ENCODE data around the gene RYR2. TPM values are rescaled to one million over a fixed set of nuclear protein-coding genes. Genes with fewer than 3 reads are reported as not detected.

The RYR2 gene
- total RNA-seq, 2 experiments from 2014 or later: 0.03 to 0.40 TPM

DNA sequence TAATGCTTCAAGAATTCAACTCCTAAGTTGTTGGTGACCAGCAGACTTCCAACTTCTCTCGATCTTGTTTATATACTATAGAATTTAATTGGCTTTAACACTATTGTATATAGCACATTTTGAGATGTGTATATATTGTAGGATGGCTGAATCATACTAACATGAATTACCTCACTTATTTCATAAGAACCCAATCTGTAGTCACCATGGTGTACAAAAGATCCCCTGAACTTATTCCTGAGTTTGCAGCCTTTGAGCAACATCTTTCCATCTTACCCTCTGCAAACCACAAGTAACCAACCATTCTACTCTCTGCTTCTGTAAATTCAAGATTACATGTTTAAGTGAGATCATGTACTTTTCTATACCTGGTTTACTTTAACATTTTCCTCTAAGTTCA lies 836.4 kb downstream of the RYR2 start:
- H3K4me1 Mint-ChIP-seq: no peaks in the 10 kb centered on the region
- no peaks in the 10 kb centered on the region for H3K27me3 Mint-ChIP-seq
- ATAC-seq (no peak), DNase-seq (no peak)
- H3K9me3 Mint-ChIP-seq (ENCODE audit: low read depth): peaks cover 4% of the 10 kb centered on the region
- H3K36me3 Mint-ChIP-seq: no peaks in the 10 kb centered on the region
- no peak overlapping the region for H3K27ac Mint-ChIP-seq
- H3K4me3 Mint-ChIP-seq: no peak overlapping the region
- CTCF ChIA-PET: no interaction called here

- Mint-ChIP-seq H3K4me3 (no peak overlapping the region), H3K36me3 (no peaks in the 10 kb centered on the region), H3K27ac (no peak overlapping the region), H3K27me3 (no peaks in the 10 kb centered on the region), H3K4me1 (no peaks in the 10 kb centered on the region), H3K9me3 (ENCODE audit: low read depth) (peaks cover 4% of the 10 kb centered on the region)
- CTCF ChIA-PET: no interaction called here
- no peak for ATAC-seq
- no peak for DNase-seq
These were observed 837.2 kb downstream of the RYR2 start for GRCh38 chr1:237879195-237879594.

Small RNA genes within 50 kb of the gene (microRNA-seq; reads per million reads assigned to microRNA genes)
- not detected for gene MIR4428

Other genes starting within 250 kb of the RYR2 start
- gene MTR, start 246.9 kb upstream of the RYR2 start, total RNA-seq: 10 to 100 TPM; 43.5 to 46.9 TPM
- gene MT1HL1, start 37.7 kb upstream of the RYR2 start, total RNA-seq: not detected